Kidney (tissue), 14 donors: ENCODE results near the gene PLA2G4E. TPM values are rescaled to one million over a fixed set of nuclear protein-coding genes. Genes with fewer than 3 reads are reported as not detected.

ENCODE experiments used
- DNase-seq, 5 donors: peaks; one replicate each; pipeline ENCODE4 v3.0.0-alpha.2; 2013 to 2020
- FAIRE-seq: peaks from 2 replicates; lab custom pipeline; 2012; peaks lifted over from hg19 to GRCh38; lab: Jason Lieb, UNC
- H3K27ac ChIP-seq, 2 donors: one replicate each; pipeline ENCODE4 v1.7.0; 2013; ENCODE audit warnings: low read depth in 2 of 2, low read length in 2 of 2, inconsistent platforms in 1 of 2
- H3K27me3 ChIP-seq: one replicate; pipeline ENCODE4 v1.7.1; 2013; ENCODE audit warnings: low read length, inconsistent platforms; ENCODE audit not compliant: control insufficient read depth, insufficient read depth
- H3K36me3 ChIP-seq, 3 donors: one replicate each; pipeline versions ENCODE4 v1.7.0 to v1.7.1; 2013; ENCODE audit warnings: low read length in 3 of 3, control low read depth in 1 of 3, inconsistent platforms in 1 of 3; ENCODE audit not compliant: insufficient read depth in 3 of 3, control insufficient read depth in 2 of 3
- H3K4me1 ChIP-seq, 3 donors: one replicate each; pipeline versions ENCODE4 v1.7.0 to v1.7.1; 2013; ENCODE audit warnings: low read length in 3 of 3, inconsistent platforms in 1 of 3, low read depth in 1 of 3; ENCODE audit not compliant: control insufficient read depth in 2 of 3, insufficient read depth in 2 of 3
- H3K4me3 ChIP-seq, 3 donors: one replicate each; pipeline versions ENCODE4 v1.7.0 to v1.8.1; 2013; ENCODE audit warnings: low read length in 3 of 3, control low read depth in 1 of 3, inconsistent platforms in 1 of 3
- H3K9ac ChIP-seq, 3 donors: one replicate each; pipeline versions ENCODE4 v1.7.0 to v1.7.1; 2013; ENCODE audit warnings: low read length in 3 of 3, control low read depth in 1 of 3, inconsistent platforms in 1 of 3
- H3K9me3 ChIP-seq, 3 donors: one replicate each; pipeline versions ENCODE4 v1.7.0 to v1.7.1; 2013; ENCODE audit warnings: low read length in 3 of 3, control low read depth in 1 of 3, inconsistent platforms in 1 of 3; ENCODE audit not compliant: control insufficient read depth in 2 of 3, insufficient read depth in 1 of 3
- intact Hi-C: fragments of 100-400 bp; cut with DNase I; formaldehyde crosslinking; loops from one replicate; pipeline ENCODE4 v1.11.1; 2022
- polyA plus RNA-seq: library from polyadenylated mRNA; stranded (reverse); fragments of 350-450 nt; fragmentation: Illumina TruSeq; extraction: RNeasy Lipid Tissue Mini Kit (QIAGEN cat#74804); gene quantifications from one replicate; pipeline ENCODE4 v1.2.3, GENCODE V29; 2014; ENCODE audit warnings: low read depth, low replicate concordance; ENCODE audit not compliant: insufficient read depth
- total RNA-seq: library from RNA; stranded (reverse); fragmentation: NEBNext Ultra II Directional; extraction: Animal tissue kit (Norgen Biotek cat#: 25700); gene quantifications from one replicate; pipeline ENCODE4 v1.2.1, GENCODE V29; 2021
- TF ChIP-seq, protein P1 (sequence below): IDR thresholded peaks from 3 replicates; pipeline ENCODE4 v1.5.1; 2012; ENCODE audit warnings: mild to moderate bottlenecking, moderate library complexity, borderline replicate concordance; ENCODE audit not compliant: insufficient read depth; ENCODE audit errors: extremely low read depth
- donor health status: control.
- donor health status: control.
- donor health status: control.
- donor health status: control.
- donor health status: control.
- donor health status: DM: yes; HTN: yes; CAD: no.
- donor health status: Normal renal cell carcinoma (clear cell type).

Gene PLA2G4E
- total and polyA plus RNA-seq, 2 donors from 2014 or later: not detected

DNA sequence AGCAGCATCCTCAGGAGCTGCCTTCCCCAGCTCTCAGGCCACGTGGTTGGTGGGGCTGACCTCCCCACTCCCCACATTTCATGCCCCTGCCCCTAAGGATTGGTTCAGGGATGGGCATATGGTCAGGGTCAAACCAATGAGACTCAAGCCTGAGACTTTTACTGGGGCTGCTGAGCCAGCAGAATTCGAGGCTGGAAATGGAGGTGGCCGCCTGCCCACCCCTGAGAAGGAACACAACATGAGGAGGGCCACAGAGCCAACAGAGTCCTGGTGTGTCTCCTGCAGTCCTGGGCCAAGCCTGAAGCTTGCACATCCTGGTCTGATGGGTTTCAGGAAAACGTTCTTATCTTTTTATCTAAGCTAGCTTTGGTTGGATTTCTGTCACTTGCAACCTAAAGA is 54.4 kb downstream of the PLA2G4E start:
- intact Hi-C loops: no loop called here
- H3K27me3 ChIP-seq: no peaks in the 10 kb centered on the region
- FAIRE-seq (no peak), DNase-seq (peak in 1 of 5 donors; percentile 14)
- H3K4me1 ChIP-seq: peaks cover 0 to 22% (median 0%) of the 10 kb centered on the region in 3 donors
- H3K27ac ChIP-seq: peak overlapping the region in 1 of 2 donors; percentile 11
- no peak overlapping the region for H3K4me3 ChIP-seq
- H3K9ac ChIP-seq: no peak overlapping the region
- TF ChIP-seq, protein P1, sequence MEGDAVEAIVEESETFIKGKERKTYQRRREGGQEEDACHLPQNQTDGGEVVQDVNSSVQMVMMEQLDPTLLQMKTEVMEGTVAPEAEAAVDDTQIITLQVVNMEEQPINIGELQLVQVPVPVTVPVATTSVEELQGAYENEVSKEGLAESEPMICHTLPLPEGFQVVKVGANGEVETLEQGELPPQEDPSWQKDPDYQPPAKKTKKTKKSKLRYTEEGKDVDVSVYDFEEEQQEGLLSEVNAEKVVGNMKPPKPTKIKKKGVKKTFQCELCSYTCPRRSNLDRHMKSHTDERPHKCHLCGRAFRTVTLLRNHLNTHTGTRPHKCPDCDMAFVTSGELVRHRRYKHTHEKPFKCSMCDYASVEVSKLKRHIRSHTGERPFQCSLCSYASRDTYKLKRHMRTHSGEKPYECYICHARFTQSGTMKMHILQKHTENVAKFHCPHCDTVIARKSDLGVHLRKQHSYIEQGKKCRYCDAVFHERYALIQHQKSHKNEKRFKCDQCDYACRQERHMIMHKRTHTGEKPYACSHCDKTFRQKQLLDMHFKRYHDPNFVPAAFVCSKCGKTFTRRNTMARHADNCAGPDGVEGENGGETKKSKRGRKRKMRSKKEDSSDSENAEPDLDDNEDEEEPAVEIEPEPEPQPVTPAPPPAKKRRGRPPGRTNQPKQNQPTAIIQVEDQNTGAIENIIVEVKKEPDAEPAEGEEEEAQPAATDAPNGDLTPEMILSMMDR: no peak
- no peaks in the 10 kb centered on the region for H3K9me3 ChIP-seq
- H3K36me3 ChIP-seq: no peaks in the 10 kb centered on the region

DNA sequence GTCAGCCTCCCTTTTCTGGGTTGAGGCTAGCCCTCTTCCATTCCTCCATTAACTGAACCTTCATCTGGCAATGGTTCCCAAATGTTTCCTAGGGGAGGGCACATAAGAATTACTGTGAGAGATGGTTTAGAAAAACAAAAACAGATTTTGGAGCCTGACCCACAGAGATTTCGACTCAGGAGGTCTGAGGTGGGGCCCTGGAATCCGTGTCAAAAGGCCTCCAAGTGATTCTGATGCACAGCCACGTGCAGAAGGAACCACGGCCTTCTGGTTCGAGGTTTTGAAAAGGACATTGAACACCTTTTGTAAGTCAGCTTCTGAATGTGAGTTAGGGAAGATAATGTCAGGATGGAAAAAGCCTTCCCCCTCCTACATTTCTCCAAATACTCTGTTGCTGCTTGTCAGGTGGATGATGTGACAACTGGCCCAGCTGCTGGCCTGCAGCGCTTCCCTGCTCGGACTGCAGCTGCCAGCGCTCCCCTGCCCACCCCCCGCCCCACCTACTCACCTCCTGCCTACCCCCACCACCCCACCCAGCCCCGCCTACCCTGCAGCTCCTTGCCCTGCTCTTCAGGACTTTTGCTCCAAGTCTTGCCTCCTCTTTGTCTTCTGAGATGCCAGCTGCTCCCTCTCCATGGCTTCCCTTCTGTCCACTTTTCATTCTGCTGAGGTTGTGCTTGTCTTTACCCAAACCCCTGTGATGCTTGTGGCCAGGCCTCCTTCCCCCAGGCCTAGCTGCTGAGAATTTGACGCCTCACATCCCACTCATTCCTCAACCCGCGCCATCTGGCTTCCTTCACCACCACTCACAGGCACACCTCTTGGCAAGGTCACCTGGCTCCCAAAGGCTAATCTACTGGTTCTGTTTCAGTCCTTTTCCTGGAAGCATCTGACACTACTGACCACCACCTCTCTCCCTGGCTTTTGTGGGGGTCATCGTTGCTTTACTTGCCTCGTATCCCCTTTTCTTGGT is 55.1 kb downstream of the PLA2G4E start:
- peaks cover 0 to 25% (median 0%) of the 10 kb centered on the region in 3 donors for H3K4me1 ChIP-seq
- no peaks in the 10 kb centered on the region for H3K9me3 ChIP-seq
- H3K36me3 ChIP-seq: no peaks in the 10 kb centered on the region
- TF ChIP-seq, protein P1: no peak
- intact Hi-C loops: no loop called here
- DNase-seq: peak in 4 of 5 donors; percentile 68 to 72 (median 70)
- no peak for FAIRE-seq
- no peak overlapping the region for H3K4me3 ChIP-seq
- no peaks in the 10 kb centered on the region for H3K27me3 ChIP-seq
- H3K9ac ChIP-seq: no peak overlapping the region
- H3K27ac ChIP-seq: no peak overlapping the region

DNA sequence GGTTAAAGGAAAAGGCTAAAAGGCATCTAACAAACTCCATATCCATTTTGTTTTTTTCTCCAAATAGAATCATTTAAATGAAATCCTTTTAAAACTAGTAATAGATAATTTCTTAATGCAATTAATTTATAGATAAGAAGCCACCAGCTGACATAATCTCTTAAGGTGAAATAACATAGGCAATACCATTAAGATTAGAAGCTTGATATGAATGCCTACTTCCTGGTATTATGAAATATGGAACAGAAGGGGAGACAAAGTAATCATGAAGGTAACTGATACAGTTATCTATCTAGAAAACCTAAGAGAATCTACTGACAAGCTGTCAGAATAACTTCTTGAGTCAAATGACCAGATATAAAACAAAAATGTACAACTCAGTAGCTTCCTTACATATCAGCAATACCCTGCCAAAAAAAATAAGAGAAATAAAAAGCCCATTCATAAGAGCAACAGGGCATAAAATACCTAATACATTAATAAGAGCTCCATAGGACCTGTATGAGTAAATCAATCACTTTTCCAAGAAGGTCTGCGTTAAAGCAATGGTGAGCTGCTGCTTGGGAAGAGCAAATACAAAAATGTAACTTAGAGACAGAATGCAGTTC is 59.1 kb downstream of the PLA2G4E start:
- Histone ChIP-seq H3K4me1 (peaks cover 0 to 16% (median 0%) of the 10 kb centered on the region in 3 donors), H3K27ac (peak overlapping the region in 1 of 2 donors; percentile 38), H3K9ac (no peak overlapping the region), H3K36me3 (no peaks in the 10 kb centered on the region), H3K27me3 (no peaks in the 10 kb centered on the region), H3K9me3 (no peaks in the 10 kb centered on the region), H3K4me3 (no peak overlapping the region)
- intact Hi-C loops: no loop called here
- FAIRE-seq (no peak), DNase-seq (no peak)
- TF ChIP-seq, protein P1: no peak
